Endothelial cell of umbilical vein (primary cell): ENCODE measurements around the gene HES7. TPM values are rescaled to one million over a fixed set of nuclear protein-coding genes. Genes with fewer than 3 reads are reported as not detected.

Experiments
- BruUV-seq: library from RNA; stranded (reverse); fragments of 400-500 nt; replicated peaks from 2 replicates; lab custom pipeline; 2021; lab: Mats Ljungman, UMichigan
- CTCF ChIA-PET: fragments of 300-600, 350-600 bp; sonication (Branson Sonifier 250); formaldehyde crosslinking; loops from one replicate; lab custom pipeline; 2021; ENCODE audit warnings: antibody characterized with exemption, inconsistent platforms; lab: Charles Lee
- POLR2A ChIA-PET: fragments of 300-600, 350-600 bp; sonication (Branson Sonifier 250); formaldehyde crosslinking; loops from one replicate; lab custom pipeline; 2021; ENCODE audit warnings: antibody characterized with exemption, inconsistent platforms; lab: Charles Lee
- DNase-seq: peaks from one replicate; pipeline ENCODE4 v3.0.0-alpha.2; 2011; ENCODE audit warnings: low read depth, low spot score
- FAIRE-seq: peaks from 2 replicates; lab custom pipeline; 2011; peaks lifted over from hg19 to GRCh38; lab: Jason Lieb, UNC
- H2AFZ ChIP-seq: 2 replicates; pipeline ENCODE4 v1.6.0; 2012; ENCODE audit warnings: low read depth, low read length, control low read depth, inconsistent platforms
- H3K27ac ChIP-seq: 2 replicates; pipeline ENCODE4 v1.5.1; 2011; ENCODE audit warnings: low read depth, mild to moderate bottlenecking, control low read depth, low read length, moderate library complexity; ENCODE audit not compliant: insufficient read depth
- H3K27me3 ChIP-seq, 2 experiments: 2 replicates each; pipeline versions ENCODE4 v1.6.0 to v1.6.1; 2011; ENCODE audit warnings: low read length in 2 of 2, mixed read lengths in 1 of 2; ENCODE audit not compliant: control insufficient read depth in 2 of 2, insufficient read depth in 2 of 2
- H3K36me3 ChIP-seq, 2 experiments: 2 replicates in 1 of 2; 3 replicates in 1 of 2; pipeline ENCODE4 v1.5.1; 2011; ENCODE audit warnings: low read length in 2 of 2, mild to moderate bottlenecking in 1 of 2, moderate library complexity in 1 of 2; ENCODE audit not compliant: control insufficient read depth in 2 of 2, insufficient read depth in 2 of 2; ENCODE audit errors: extremely low read depth in 1 of 2
- H3K4me1 ChIP-seq: 3 replicates; pipeline ENCODE4 v1.5.1; 2011; ENCODE audit warnings: mild to moderate bottlenecking, low read length; ENCODE audit not compliant: control insufficient read depth, insufficient read depth; ENCODE audit errors: extremely low read depth
- H3K4me2 ChIP-seq: 2 replicates; pipeline ENCODE4 v1.6.1; 2011; ENCODE audit warnings: low read length, control low read depth, mixed read lengths; ENCODE audit not compliant: insufficient read depth
- H3K4me3 ChIP-seq, 3 experiments: fragments of 200-600 bp in 1 of 3; sonication (generic), shearing (Covaris generic) in 1 of 3; replicated peaks in 1 of 3; 2 replicates each; pipeline ENCODE4 v1.5.1; 2011 to 2016; ENCODE audit warnings: control low read depth in 3 of 3, low read length in 3 of 3, mild to moderate bottlenecking in 2 of 3, inconsistent platforms in 1 of 3, low read depth in 1 of 3, moderate library complexity in 1 of 3; ENCODE audit not compliant: insufficient read depth in 1 of 3
- H3K79me2 ChIP-seq: 2 replicates; pipeline ENCODE4 v1.6.0; 2012; ENCODE audit warnings: low read length, inconsistent platforms; ENCODE audit not compliant: control insufficient read depth, insufficient read depth
- H3K9ac ChIP-seq: replicated peaks from 2 replicates; pipeline ENCODE3; 2011; ENCODE audit warnings: low read length, control low read depth; ENCODE audit not compliant: insufficient read depth; ENCODE audit errors: extremely low read depth
- H3K9me1 ChIP-seq: replicated peaks from 3 replicates; pipeline ENCODE4 v1.6.0; 2011; ENCODE audit warnings: mild to moderate bottlenecking, low read length; ENCODE audit not compliant: control insufficient read depth, insufficient read depth; ENCODE audit errors: extremely low read depth
- H3K9me3 ChIP-seq: replicated peaks from 2 replicates; pipeline ENCODE4 v1.5.1; 2012; ENCODE audit warnings: low read length, inconsistent platforms; ENCODE audit not compliant: control insufficient read depth, insufficient read depth
- H4K20me1 ChIP-seq: replicated peaks from 2 replicates; pipeline ENCODE3; 2011; ENCODE audit warnings: mild to moderate bottlenecking, low read length; ENCODE audit not compliant: control insufficient read depth, insufficient read depth; ENCODE audit errors: extremely low read depth
- CTCF ChIP-seq, 2 donors: IDR thresholded peaks; 1 replicate in 1 of 2; 2 replicates in 1 of 2; pipeline ENCODE4 v1.5.1; 2011; ENCODE audit warnings: low read length in 2 of 2, mild to moderate bottlenecking in 2 of 2, moderate library complexity in 2 of 2, control low read depth in 1 of 2, inconsistent platforms in 1 of 2, low read depth in 1 of 2; ENCODE audit not compliant: insufficient read depth in 1 of 2; ENCODE audit errors: extremely low read depth in 1 of 2
- EZH2 ChIP-seq: IDR thresholded peaks from 2 replicates; pipeline ENCODE4 v1.6.1; 2012; ENCODE audit warnings: borderline replicate concordance, low read depth, mild to moderate bottlenecking, moderate library complexity, low read length, inconsistent platforms; ENCODE audit not compliant: severe bottlenecking
- FOS ChIP-seq: IDR thresholded peaks from 2 replicates; pipeline ENCODE4 v1.6.1; 2011; ENCODE audit warnings: mild to moderate bottlenecking, low read length, moderate library complexity, borderline replicate concordance; ENCODE audit not compliant: insufficient read depth
- GATA2 ChIP-seq: IDR thresholded peaks from 2 replicates; pipeline ENCODE4 v1.7.0; 2011; ENCODE audit warnings: low read depth, mild to moderate bottlenecking, moderate library complexity, mixed read lengths, low read length; ENCODE audit not compliant: insufficient read length, insufficient read depth
- JUN ChIP-seq: IDR thresholded peaks from 2 replicates; pipeline ENCODE4 v1.6.1; 2011; ENCODE audit warnings: borderline replicate concordance, low read depth; ENCODE audit not compliant: insufficient read length, insufficient read depth
- MAX ChIP-seq: IDR thresholded peaks from 2 replicates; pipeline ENCODE4 v1.6.1; 2011; ENCODE audit not compliant: insufficient read depth, insufficient read length
- MYC ChIP-seq: IDR thresholded peaks from one replicate; pipeline ENCODE4 v1.6.1; 2011; ENCODE audit warnings: mild to moderate bottlenecking, low read depth, low read length
- POLR2A ChIP-seq: IDR thresholded peaks from 2 replicates; pipeline ENCODE4 v1.6.1; 2012; ENCODE audit warnings: low read depth, mild to moderate bottlenecking, control low read depth, low read length
- POLR2AphosphoS5 ChIP-seq: IDR thresholded peaks from 2 replicates; pipeline ENCODE4 v1.6.1; 2012; ENCODE audit warnings: low read depth, mild to moderate bottlenecking, control low read depth, low read length, moderate library complexity; ENCODE audit not compliant: insufficient read depth
- dilution Hi-C: fragments of 300-500 bp; cut with MboI; formaldehyde crosslinking; loops from one replicate; pipeline ENCODE4 v1.15.0; 2019; ENCODE audit warnings: low sequenced_read_pairs; ENCODE audit not compliant: extremely low pct_ligation_motif_present
- intact Hi-C: fragments of 100-400 bp; cut with micrococcal nuclease; formaldehyde crosslinking; loops from one replicate; pipeline ENCODE4 v1.10.0; 2022
- polyA plus RNA-seq, 4 experiments: library from polyadenylated mRNA; depleted of rRNA in 3 of 4; stranded (reverse) in 3 of 4; unstranded in 1 of 4; fragments of >200 nt; gene quantifications; 2 replicates each; pipeline versions ENCODE4 v1.2.1 to v1.2.3, GENCODE V29; 2011 to 2012; ENCODE audit warnings: missing spikeins in 1 of 4
- total RNA-seq: library from RNA; stranded (reverse); gene quantifications from 2 replicates; pipeline ENCODE4 v1.2.3, GENCODE V29; 2021

Gene HES7
- total and polyA plus RNA-seq, 2 donors (not counting 3 experiments of a cell fraction or from before 2014, with no cell fraction given) = 0.19 to 0.51 TPM

GRCh38 chr17:8072341-8072728 is 51.6 kb downstream of the HES7 start:
- Histone ChIP-seq H3K9me1 (no peaks in the 10 kb centered on the region), H3K4me1 (no peaks in the 10 kb centered on the region), H3K27ac (no peak overlapping the region), H4K20me1 (no peaks in the 10 kb centered on the region), H3K36me3 (no peaks in the 10 kb centered on the region), H3K79me2 (no peaks in the 10 kb centered on the region), H3K4me3 (no peak overlapping the region), H3K9ac (no peak overlapping the region), H3K4me2 (no peak overlapping the region), H3K9me3 (no peaks in the 10 kb centered on the region), H2AFZ (no peak overlapping the region), H3K27me3 (peaks cover 35 to 38% of the 10 kb centered on the region in 2 experiments)
- no peak for DNase-seq
- dilution Hi-C loops = no loop called here
- BruUV-seq = no TSS peak
- ChIA-PET CTCF (interaction anchor here (1.5 to 4.7 kb wide), 3 partner anchors 12 to 83 kb away, joined by 4 to 73 read pairs (median 6); no protein-coding TSS in a partner anchor), POLR2A (no interaction called here)
- TF ChIP-seq JUN (no peak), GATA2 (no peak), EZH2 (no peak), FOS (no peak), MAX (no peak), CTCF (IDR thresholded peaks at IDR 0.05; ENCODE audit: extremely low read depth in 1 of 2, insufficient read depth in 1 of 2, low read depth in 1 of 2, low read length in 2 of 2) (no peak), POLR2A (no peak), POLR2AphosphoS5 (no peak), MYC (no peak)
- no peak for FAIRE-seq
- intact Hi-C loops = no loop called here
